SK-N-SH (cell line): ENCODE results near the gene ELMO1.

Experiments used
- ELF1 ChIP-seq: IDR thresholded peaks from 2 replicates; pipeline ENCODE4 v1.4.0; 2012
- EP300 ChIP-seq, 2 experiments: IDR thresholded peaks; 2 replicates each; pipeline versions ENCODE4 v1.4.0 to v1.6.1; 2012; ENCODE audit warnings: borderline replicate concordance in 1 of 2, low read depth in 1 of 2, low read length in 1 of 2
- EZH2phosphoT487 ChIP-seq: fragments of 200-600 bp; sonication (generic); IDR thresholded peaks from 2 replicates; pipeline ENCODE4 v1.6.1; 2017; ENCODE audit warnings: low read depth, mixed run types, mild to moderate bottlenecking, antibody characterized with exemption, moderate library complexity, borderline replicate concordance
- GABPA ChIP-seq: IDR thresholded peaks from 2 replicates; pipeline ENCODE4 v1.4.0; 2012; ENCODE audit warnings: low read depth, mild to moderate bottlenecking
- RAD21 ChIP-seq: IDR thresholded peaks from 2 replicates; pipeline ENCODE4 v1.6.1; 2012; ENCODE audit warnings: mild to moderate bottlenecking, low read length
- RFX5 ChIP-seq: IDR thresholded peaks from 2 replicates; pipeline ENCODE4 v1.6.1; 2012; ENCODE audit warnings: mild to moderate bottlenecking, improper control_type of control experiment, low read length
- SIN3A ChIP-seq: IDR thresholded peaks from 2 replicates; pipeline ENCODE4 v1.6.1; 2012; ENCODE audit warnings: low read depth, mild to moderate bottlenecking, low read length, moderate library complexity, borderline replicate concordance
- SMC3 ChIP-seq: IDR thresholded peaks from 2 replicates; pipeline ENCODE4 v1.6.1; 2012; ENCODE audit warnings: low read depth, low read length, improper control_type of control experiment
- TEAD4 ChIP-seq: IDR thresholded peaks from 2 replicates; pipeline ENCODE4 v1.4.0; 2012; ENCODE audit warnings: mild to moderate bottlenecking, borderline replicate concordance; ENCODE audit not compliant: insufficient read depth
- TF ChIP-seq, protein P1 (sequence below): IDR thresholded peaks from 2 replicates; pipeline ENCODE4 v1.6.1; 2012; ENCODE audit warnings: mild to moderate bottlenecking, low read depth, low read length, moderate library complexity
- TF ChIP-seq, protein P2 (sequence below): fragments of 200-600 bp; sonication (generic); IDR thresholded peaks from 2 replicates; pipeline ENCODE4 v1.6.1; 2017; ENCODE audit warnings: antibody characterized with exemption, mild to moderate bottlenecking, moderate library complexity
- TF ChIP-seq, protein P3 (sequence below): IDR thresholded peaks from 2 replicates; pipeline ENCODE4; 2012

DNA sequence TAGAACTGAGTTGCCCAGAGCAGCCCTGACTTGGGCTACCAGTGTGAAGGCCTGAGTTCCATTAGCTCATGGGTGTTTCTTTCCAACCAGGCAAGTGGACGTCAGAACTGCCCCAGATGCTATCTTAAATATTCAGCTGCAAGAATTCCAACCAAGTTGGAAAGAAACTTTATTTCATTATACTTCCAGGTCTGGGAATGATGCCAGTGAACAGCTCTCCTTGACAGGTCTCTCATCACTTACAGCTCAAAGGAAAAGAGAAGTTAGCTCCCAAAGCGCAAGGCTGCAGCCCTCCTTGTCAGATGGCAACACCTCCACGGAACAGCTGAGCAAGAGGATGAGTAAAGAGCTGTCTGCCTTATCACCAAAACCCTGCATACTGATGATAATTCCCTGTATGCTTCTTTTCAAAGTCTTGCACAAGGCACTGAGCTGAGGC is 468.8 kb downstream of the ELMO1 start:
- TF ChIP-seq, protein P1, sequence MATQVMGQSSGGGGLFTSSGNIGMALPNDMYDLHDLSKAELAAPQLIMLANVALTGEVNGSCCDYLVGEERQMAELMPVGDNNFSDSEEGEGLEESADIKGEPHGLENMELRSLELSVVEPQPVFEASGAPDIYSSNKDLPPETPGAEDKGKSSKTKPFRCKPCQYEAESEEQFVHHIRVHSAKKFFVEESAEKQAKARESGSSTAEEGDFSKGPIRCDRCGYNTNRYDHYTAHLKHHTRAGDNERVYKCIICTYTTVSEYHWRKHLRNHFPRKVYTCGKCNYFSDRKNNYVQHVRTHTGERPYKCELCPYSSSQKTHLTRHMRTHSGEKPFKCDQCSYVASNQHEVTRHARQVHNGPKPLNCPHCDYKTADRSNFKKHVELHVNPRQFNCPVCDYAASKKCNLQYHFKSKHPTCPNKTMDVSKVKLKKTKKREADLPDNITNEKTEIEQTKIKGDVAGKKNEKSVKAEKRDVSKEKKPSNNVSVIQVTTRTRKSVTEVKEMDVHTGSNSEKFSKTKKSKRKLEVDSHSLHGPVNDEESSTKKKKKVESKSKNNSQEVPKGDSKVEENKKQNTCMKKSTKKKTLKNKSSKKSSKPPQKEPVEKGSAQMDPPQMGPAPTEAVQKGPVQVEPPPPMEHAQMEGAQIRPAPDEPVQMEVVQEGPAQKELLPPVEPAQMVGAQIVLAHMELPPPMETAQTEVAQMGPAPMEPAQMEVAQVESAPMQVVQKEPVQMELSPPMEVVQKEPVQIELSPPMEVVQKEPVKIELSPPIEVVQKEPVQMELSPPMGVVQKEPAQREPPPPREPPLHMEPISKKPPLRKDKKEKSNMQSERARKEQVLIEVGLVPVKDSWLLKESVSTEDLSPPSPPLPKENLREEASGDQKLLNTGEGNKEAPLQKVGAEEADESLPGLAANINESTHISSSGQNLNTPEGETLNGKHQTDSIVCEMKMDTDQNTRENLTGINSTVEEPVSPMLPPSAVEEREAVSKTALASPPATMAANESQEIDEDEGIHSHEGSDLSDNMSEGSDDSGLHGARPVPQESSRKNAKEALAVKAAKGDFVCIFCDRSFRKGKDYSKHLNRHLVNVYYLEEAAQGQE, result no peak
- TF ChIP-seq, protein P2, sequence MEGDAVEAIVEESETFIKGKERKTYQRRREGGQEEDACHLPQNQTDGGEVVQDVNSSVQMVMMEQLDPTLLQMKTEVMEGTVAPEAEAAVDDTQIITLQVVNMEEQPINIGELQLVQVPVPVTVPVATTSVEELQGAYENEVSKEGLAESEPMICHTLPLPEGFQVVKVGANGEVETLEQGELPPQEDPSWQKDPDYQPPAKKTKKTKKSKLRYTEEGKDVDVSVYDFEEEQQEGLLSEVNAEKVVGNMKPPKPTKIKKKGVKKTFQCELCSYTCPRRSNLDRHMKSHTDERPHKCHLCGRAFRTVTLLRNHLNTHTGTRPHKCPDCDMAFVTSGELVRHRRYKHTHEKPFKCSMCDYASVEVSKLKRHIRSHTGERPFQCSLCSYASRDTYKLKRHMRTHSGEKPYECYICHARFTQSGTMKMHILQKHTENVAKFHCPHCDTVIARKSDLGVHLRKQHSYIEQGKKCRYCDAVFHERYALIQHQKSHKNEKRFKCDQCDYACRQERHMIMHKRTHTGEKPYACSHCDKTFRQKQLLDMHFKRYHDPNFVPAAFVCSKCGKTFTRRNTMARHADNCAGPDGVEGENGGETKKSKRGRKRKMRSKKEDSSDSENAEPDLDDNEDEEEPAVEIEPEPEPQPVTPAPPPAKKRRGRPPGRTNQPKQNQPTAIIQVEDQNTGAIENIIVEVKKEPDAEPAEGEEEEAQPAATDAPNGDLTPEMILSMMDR, result no peak
- TF ChIP-seq SIN3A (no peak), RAD21 (no peak), SMC3 (no peak), RFX5 (no peak), TEAD4 (no peak), ELF1 (no peak), EZH2phosphoT487 (no peak), EP300 (IDR thresholded peaks at IDR 0.05; ENCODE audit: borderline replicate concordance in 1 of 2, low read depth in 1 of 2, low read length in 1 of 2) (no peak), GABPA (no peak)
- TF ChIP-seq, protein P3, sequence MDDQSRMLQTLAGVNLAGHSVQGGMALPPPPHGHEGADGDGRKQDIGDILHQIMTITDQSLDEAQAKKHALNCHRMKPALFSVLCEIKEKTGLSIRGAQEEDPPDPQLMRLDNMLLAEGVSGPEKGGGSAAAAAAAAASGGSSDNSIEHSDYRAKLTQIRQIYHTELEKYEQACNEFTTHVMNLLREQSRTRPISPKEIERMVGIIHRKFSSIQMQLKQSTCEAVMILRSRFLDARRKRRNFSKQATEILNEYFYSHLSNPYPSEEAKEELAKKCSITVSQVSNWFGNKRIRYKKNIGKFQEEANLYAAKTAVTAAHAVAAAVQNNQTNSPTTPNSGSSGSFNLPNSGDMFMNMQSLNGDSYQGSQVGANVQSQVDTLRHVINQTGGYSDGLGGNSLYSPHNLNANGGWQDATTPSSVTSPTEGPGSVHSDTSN, result no peak
